K562 (cell line): ENCODE data around the gene CNPY2. TPM values are rescaled to one million over a fixed set of nuclear protein-coding genes. Genes with fewer than 3 reads are reported as not detected.

Experiments
- ATF7 ChIP-seq: fragments of 450-650 bp; IDR thresholded peaks from 2 replicates; pipeline ENCODE4 v1.7.1; 2014; ENCODE audit warnings: mild to moderate bottlenecking, moderate library complexity
- EZH2 ChIP-seq: IDR thresholded peaks from 2 replicates; pipeline ENCODE4 v1.6.1; 2012; ENCODE audit warnings: low read depth, mild to moderate bottlenecking, inconsistent platforms, low read length, borderline replicate concordance
- HDAC6 ChIP-seq: IDR thresholded peaks from 2 replicates; pipeline ENCODE4 v1.6.1; 2012; ENCODE audit warnings: low read depth, mild to moderate bottlenecking, control low read depth, inconsistent platforms, low read length, moderate library complexity
- ILK ChIP-seq: fragments of 450-650 bp; IDR thresholded peaks from 2 replicates; pipeline ENCODE4 v1.6.1; 2016; ENCODE audit warnings: missing genetic modification characterization, low read depth, mild to moderate bottlenecking, missing compliant biosample characterization, moderate library complexity, borderline replicate concordance
- LCOR ChIP-seq: sonication (generic); formaldehyde crosslinking; IDR thresholded peaks from 2 replicates; pipeline ENCODE4 v1.8.0; 2022; ENCODE audit warnings: mild to moderate bottlenecking, missing genetic modification reagents
- TARDBP ChIP-seq: fragments of 450-650 bp; IDR thresholded peaks from 2 replicates; pipeline ENCODE4 v1.6.1; 2016
- polyA plus RNA-seq, 8 experiments: library from polyadenylated mRNA; depleted of rRNA in 4 of 8; stranded (reverse) in 5 of 8; unstranded in 3 of 8; fragments of >200 nt; fragmentation: Nextera tagmentation in 2 of 8; fragmentation: Illumina TruSeq in 1 of 8; extraction: Ambion mirVana in 2 of 8; extraction: Trizol in 1 of 8; gene quantifications; 2 replicates each; pipeline versions ENCODE4 v1.2.1 to v1.2.3, GENCODE V29; 2011 to 2014; ENCODE audit warnings: inconsistent platforms in 1 of 8, missing spikeins in 1 of 8
- total RNA-seq, 7 experiments: library from RNA; depleted of rRNA in 6 of 7; stranded (reverse); fragments of >200 nt in 6 of 7; fragmentation: Illumina TruSeq in 2 of 7; extraction: Trizol in 2 of 7; gene quantifications; 2 replicates each; pipeline versions ENCODE4 v1.2.1 to v1.2.3, GENCODE V29; 2011 to 2021; ENCODE audit warnings: low replicate concordance in 1 of 7
- TF ChIP-seq, protein P1 (sequence below): fragments of 200-800 bp; sonication (Bioruptor generic); IDR thresholded peaks from 2 replicates; pipeline ENCODE4 v1.6.1; 2016; ENCODE audit warnings: missing genetic modification characterization, missing compliant biosample characterization
- TF ChIP-seq, protein P2 (sequence below), 2 experiments: IDR thresholded peaks; 2 replicates each; pipeline ENCODE4 v1.6.1; 2011; ENCODE audit warnings: borderline replicate concordance in 1 of 2, control low read depth in 1 of 2, low read depth in 1 of 2, low read length in 1 of 2, mild to moderate bottlenecking in 1 of 2, mixed read lengths in 1 of 2, moderate library complexity in 1 of 2; ENCODE audit not compliant: insufficient read depth in 1 of 2, insufficient read length in 1 of 2, poor library complexity in 1 of 2, severe bottlenecking in 1 of 2; ENCODE audit errors: extremely low read depth in 1 of 2
- TF ChIP-seq, protein P3 (sequence below), 2 experiments: fragments of 450-650 bp in 1 of 2; sonication (generic) in 1 of 2; formaldehyde crosslinking in 1 of 2; IDR thresholded peaks in 1 of 2; conservative IDR thresholded peaks in 1 of 2; 2 replicates each; pipeline versions ENCODE4 v1.6.1 to v1.8.1; 2016 to 2023; ENCODE audit warnings: mild to moderate bottlenecking in 2 of 2, moderate library complexity in 2 of 2, inconsistent platforms in 1 of 2, missing genetic modification reagents in 1 of 2
- TF ChIP-seq, protein P4 (sequence below): sonication (generic); formaldehyde crosslinking; IDR thresholded peaks from 2 replicates; pipeline ENCODE4 v1.8.0; 2023; ENCODE audit warnings: mild to moderate bottlenecking, missing genetic modification reagents
- TF ChIP-seq, protein P5 (sequence below): fragments of 450-650 bp; formaldehyde crosslinking; IDR thresholded peaks from 2 replicates; pipeline ENCODE4 v1.4.0; 2020; ENCODE audit warnings: mild to moderate bottlenecking, mixed read lengths
- TF ChIP-seq, protein P6 (sequence below): fragments of 450-650 bp; IDR thresholded peaks from 2 replicates; pipeline ENCODE4 v1.6.1; 2016; ENCODE audit warnings: borderline replicate concordance

The CNPY2 gene
- total and polyA plus RNA-seq, 9 of the 15 experiments (the other 6 are each of a cell fraction or from before 2014, with no cell fraction given), result 33.8 to 190 (median 138) TPM

DNA sequence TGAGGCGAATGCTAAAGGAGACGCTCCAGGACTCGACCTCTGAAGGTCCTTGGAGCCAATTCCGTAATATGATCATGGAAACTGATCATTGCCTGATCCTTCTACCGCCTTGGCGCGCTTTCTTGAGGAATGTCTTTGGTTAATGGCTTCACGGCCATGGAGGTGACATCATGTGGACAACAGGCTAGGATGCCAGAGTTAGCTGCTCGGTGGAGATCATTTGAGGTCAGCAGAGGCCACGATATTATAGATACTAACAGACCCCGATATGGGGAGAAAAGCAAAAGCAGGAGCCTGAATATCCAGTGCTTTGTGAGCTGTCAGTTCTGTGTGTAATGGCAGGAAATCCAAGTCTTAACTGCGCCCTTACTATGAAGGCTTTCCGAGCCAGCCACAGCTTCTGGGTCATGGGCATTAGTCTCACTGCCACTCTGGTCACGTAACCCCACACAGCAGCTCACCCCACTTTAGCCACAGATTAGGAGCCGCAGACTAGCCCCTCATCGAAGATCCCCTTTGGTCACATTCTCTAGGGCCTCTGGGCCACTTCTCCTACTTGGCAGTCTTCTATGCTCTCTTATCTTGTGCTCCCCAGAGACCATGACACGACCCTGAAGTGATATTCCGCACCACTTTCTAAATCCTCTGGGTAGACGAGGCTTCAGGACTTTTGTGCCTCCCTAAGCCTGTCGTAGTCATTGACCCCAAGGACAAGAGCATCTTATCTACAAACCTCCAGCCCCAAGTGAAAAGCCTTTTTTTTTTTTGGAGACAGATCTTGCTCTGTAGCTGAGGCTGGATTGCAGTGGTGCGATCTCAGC lies 14.9 kb downstream of the CNPY2 start (continued):
- TF ChIP-seq, protein P1, sequence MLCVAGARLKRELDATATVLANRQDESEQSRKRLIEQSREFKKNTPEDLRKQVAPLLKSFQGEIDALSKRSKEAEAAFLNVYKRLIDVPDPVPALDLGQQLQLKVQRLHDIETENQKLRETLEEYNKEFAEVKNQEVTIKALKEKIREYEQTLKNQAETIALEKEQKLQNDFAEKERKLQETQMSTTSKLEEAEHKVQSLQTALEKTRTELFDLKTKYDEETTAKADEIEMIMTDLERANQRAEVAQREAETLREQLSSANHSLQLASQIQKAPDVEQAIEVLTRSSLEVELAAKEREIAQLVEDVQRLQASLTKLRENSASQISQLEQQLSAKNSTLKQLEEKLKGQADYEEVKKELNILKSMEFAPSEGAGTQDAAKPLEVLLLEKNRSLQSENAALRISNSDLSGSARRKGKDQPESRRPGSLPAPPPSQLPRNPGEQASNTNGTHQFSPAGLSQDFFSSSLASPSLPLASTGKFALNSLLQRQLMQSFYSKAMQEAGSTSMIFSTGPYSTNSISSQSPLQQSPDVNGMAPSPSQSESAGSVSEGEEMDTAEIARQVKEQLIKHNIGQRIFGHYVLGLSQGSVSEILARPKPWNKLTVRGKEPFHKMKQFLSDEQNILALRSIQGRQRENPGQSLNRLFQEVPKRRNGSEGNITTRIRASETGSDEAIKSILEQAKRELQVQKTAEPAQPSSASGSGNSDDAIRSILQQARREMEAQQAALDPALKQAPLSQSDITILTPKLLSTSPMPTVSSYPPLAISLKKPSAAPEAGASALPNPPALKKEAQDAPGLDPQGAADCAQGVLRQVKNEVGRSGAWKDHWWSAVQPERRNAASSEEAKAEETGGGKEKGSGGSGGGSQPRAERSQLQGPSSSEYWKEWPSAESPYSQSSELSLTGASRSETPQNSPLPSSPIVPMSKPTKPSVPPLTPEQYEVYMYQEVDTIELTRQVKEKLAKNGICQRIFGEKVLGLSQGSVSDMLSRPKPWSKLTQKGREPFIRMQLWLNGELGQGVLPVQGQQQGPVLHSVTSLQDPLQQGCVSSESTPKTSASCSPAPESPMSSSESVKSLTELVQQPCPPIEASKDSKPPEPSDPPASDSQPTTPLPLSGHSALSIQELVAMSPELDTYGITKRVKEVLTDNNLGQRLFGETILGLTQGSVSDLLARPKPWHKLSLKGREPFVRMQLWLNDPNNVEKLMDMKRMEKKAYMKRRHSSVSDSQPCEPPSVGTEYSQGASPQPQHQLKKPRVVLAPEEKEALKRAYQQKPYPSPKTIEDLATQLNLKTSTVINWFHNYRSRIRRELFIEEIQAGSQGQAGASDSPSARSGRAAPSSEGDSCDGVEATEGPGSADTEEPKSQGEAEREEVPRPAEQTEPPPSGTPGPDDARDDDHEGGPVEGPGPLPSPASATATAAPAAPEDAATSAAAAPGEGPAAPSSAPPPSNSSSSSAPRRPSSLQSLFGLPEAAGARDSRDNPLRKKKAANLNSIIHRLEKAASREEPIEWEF (CRISPR knock-in tag), result peak; percentile 70; the same call in 1 of the 2 replicates
- TF ChIP-seq, protein P2, sequence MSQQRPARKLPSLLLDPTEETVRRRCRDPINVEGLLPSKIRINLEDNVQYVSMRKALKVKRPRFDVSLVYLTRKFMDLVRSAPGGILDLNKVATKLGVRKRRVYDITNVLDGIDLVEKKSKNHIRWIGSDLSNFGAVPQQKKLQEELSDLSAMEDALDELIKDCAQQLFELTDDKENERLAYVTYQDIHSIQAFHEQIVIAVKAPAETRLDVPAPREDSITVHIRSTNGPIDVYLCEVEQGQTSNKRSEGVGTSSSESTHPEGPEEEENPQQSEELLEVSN (IDR thresholded peaks at IDR 0.05; ENCODE audit: borderline replicate concordance in 1 of 2, extremely low read depth in 1 of 2, insufficient read depth in 1 of 2, insufficient read length in 1 of 2, low read depth in 1 of 2, low read length in 1 of 2, poor library complexity in 1 of 2, severe bottlenecking in 1 of 2), result peak; percentile 11 to 35
- TF ChIP-seq, protein P3, sequence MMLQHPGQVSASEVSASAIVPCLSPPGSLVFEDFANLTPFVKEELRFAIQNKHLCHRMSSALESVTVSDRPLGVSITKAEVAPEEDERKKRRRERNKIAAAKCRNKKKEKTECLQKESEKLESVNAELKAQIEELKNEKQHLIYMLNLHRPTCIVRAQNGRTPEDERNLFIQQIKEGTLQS (IDR thresholded peaks at IDR 0.05), result peak; percentile 78
- TF ChIP-seq, protein P3 (CRISPR knock-in tag; conservative IDR thresholded peaks at IDR 0.05), result no peak
- TF ChIP-seq ATF7 (peak; percentile 24), EZH2 (no peak), TARDBP (no peak), LCOR (peak; percentile 79), ILK (tag) (no peak), HDAC6 (no peak)
- TF ChIP-seq, protein P4, sequence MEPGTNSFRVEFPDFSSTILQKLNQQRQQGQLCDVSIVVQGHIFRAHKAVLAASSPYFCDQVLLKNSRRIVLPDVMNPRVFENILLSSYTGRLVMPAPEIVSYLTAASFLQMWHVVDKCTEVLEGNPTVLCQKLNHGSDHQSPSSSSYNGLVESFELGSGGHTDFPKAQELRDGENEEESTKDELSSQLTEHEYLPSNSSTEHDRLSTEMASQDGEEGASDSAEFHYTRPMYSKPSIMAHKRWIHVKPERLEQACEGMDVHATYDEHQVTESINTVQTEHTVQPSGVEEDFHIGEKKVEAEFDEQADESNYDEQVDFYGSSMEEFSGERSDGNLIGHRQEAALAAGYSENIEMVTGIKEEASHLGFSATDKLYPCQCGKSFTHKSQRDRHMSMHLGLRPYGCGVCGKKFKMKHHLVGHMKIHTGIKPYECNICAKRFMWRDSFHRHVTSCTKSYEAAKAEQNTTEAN, result 0 out of 2 replicates have a peak, but pooled peaks have one; percentile 61
- TF ChIP-seq, protein P5, sequence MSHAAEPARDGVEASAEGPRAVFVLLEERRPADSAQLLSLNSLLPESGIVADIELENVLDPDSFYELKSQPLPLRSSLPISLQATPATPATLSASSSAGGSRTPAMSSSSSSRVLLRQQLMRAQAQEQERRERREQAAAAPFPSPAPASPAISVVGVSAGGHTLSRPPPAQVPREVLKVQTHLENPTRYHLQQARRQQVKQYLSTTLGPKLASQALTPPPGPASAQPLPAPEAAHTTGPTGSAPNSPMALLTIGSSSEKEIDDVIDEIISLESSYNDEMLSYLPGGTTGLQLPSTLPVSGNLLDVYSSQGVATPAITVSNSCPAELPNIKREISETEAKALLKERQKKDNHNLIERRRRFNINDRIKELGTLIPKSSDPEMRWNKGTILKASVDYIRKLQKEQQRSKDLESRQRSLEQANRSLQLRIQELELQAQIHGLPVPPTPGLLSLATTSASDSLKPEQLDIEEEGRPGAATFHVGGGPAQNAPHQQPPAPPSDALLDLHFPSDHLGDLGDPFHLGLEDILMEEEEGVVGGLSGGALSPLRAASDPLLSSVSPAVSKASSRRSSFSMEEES (CRISPR knock-in tag), result no peak
- TF ChIP-seq, protein P6, sequence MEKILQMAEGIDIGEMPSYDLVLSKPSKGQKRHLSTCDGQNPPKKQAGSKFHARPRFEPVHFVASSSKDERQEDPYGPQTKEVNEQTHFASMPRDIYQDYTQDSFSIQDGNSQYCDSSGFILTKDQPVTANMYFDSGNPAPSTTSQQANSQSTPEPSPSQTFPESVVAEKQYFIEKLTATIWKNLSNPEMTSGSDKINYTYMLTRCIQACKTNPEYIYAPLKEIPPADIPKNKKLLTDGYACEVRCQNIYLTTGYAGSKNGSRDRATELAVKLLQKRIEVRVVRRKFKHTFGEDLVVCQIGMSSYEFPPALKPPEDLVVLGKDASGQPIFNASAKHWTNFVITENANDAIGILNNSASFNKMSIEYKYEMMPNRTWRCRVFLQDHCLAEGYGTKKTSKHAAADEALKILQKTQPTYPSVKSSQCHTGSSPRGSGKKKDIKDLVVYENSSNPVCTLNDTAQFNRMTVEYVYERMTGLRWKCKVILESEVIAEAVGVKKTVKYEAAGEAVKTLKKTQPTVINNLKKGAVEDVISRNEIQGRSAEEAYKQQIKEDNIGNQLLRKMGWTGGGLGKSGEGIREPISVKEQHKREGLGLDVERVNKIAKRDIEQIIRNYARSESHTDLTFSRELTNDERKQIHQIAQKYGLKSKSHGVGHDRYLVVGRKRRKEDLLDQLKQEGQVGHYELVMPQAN, result no peak
